ENCODE results near the gene GRAMD1B.

The GRAMD1B gene

GRCh38 chr11:123408619-123409455, 21.2 kb upstream of the GRAMD1B start:
- DNase-seq = no peak

GRCh38 chr11:123409456-123410217, 20.4 kb upstream of the GRAMD1B start:
- no peak for DNase-seq

- DNase-seq = no peak
These were observed 19.9 kb upstream of the GRAMD1B start for GRCh38 chr11:123410218-123410549.

- no peak for DNase-seq
These were observed 16.4 kb upstream of the GRAMD1B start for GRCh38 chr11:123413636-123414035.

GRCh38 chr11:123416566-123416965, 13.5 kb upstream of the GRAMD1B start:
- DNase-seq = no peak

DNA sequence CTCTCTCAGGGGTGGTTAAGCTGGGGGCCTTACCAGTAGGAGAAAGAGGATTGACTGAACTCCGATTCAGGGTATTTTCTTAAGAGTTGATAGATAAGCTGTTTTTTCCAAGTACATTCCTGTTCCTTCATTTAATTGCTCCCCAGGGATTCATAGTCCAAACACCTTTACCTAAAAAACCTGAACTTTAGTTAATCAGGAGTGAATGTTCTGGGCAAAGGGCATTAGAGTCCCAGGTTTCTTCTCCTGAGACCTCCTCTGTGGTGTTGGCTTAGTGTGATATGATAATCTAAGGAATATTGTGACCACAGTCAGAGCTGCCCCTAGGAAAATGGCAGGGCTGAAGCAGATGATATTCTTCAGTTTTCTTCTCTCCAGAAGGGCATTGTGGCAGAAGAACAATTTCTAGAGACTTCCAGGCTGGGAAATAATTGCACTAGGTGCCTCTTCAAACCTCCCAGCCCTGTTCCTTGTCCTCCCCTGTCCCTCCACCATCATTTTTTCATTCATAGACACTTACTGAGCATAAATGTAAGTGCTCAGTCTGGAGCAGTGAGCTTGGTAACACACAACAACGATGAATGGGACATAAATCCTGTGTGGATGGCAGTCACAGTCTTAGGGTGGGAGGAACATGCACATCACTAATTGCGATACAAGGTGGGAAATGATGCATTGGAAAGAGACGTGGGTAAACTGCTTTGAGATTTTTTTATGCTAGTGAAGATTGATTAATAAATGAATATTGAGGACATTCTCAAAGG, 11.5 kb upstream of the GRAMD1B start:
- no peak for DNase-seq

- DNase-seq = no peak
These were observed 10.2 kb upstream of the GRAMD1B start for GRCh38 chr11:123419731-123420452.

- DNase-seq = no peak
These were observed 8.5 kb upstream of the GRAMD1B start for GRCh38 chr11:123421589-123421988.

GRCh38 chr11:123425367-123425766, 4.7 kb upstream of the GRAMD1B start:
- DNase-seq = no peak

DNA sequence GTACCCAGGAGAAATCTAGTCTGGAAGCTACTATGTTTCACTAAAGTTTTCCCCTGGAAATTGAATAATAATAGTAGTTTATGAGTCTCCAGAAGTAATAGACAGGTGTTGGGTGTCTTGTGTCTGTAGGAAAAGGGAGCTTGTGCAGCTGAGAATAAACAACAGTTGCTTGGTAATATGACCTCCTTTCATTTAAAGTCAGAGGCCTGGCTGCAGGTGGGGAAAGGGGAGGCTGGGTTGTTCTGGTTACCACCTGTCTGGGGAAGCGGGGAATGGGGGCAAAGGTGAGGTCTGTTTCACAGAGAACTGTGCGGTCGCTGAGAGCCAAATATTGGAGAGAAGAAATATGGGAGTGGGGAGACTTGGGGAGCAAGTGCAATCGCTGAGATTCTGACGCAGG, 3.3 kb upstream of the GRAMD1B start:
- DNase-seq = no peak

GRCh38 chr11:123427405-123427804, 2.7 kb upstream of the GRAMD1B start:
- no peak for DNase-seq

DNA sequence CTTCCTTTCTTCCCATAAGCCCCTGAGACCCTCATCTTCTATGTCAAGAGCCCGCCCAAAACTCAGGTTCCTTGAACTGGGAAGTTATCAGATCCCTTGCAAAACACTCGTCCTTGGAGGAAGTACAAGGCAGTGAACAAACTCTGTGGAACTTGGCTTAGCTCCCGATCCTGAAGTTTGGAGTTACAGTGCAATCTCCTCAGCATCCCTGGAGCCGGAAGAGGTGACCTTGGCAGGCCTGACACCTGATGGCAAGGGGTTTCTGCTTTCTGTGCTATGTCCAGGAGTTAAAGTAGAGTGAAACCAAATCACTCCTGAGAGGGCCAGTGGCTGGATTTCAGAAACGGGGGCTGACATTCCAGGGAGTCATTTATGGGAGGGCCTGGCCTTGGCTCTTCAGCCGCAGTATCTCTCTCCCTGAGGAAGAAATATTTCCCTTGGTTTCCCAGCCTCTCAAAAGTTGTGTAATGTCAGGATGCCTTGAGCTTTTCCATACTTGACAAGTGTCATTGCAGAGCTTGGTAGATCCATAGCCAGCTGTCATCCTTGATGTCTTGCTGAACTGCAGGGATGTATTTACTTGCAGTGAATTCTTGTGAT, 1.9 kb upstream of the GRAMD1B start:
- DNase-seq = no peak

DNA sequence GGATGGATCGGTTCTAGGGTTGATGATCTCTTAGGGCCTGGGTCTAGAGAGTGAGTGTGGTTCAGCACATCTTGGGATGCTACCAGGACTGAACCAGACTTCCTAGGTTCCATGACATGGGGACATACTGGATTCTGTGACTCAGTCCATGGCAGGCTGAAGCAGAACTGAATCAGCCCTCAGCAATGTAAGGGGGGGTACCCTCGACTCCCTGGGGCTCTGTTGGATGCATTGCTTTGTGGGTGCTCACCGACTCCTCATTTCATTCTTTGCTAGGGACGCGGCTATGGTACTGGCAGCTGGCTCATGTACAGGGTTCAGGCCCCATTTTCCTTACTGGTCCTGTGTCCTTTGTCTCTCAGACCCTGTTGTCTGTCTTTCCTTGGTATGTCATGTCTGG, 733 bp upstream of the GRAMD1B start:
- DNase-seq = no peak

DNA sequence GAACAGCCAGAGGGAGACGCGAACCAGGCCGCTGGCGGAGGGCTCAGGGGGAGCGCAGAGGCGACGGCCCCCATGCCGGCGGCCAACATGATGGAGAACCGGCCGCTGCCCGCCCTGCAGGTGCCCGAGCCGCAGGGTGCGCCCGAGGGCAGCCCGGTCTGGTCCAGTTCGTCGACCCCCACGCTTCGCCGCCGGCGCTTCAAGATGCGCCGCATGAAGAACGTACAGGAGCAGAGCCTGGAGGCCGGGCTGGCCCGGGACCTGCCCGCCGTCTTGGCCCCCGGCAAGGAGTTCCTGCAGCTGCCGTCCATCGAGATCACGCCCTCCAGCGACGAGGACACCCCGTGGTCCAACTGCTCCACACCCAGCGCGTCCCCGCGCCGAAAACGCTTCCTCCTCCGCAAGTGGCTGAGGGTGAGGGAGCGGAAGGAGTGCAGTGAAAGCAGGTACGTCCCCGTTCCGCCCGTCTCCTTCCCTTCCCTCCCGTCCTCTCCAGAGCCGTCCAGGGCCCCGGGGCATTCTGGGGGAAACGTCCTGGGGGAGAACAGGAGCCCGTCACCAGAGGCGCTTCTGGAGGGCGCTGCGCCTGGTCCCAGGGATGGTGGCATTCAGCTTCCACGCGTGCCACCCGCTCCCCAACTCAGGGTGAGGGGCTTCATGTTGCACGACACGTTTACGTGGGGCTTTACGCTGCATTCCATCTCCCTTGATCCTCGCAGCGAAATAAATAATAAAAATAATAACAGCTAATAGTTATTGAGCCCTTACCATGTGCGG, 840 bp downstream of the GRAMD1B start:
- peak in 26 of 56 donors; percentile 5 to 46 (median 18) for DNase-seq

- no peak for DNase-seq
These were observed 1.6 kb downstream of the GRAMD1B start for GRCh38 chr11:123431619-123432018.

- DNase-seq = no peak
These were observed 4.2 kb downstream of the GRAMD1B start for GRCh38 chr11:123434262-123434661.

DNA sequence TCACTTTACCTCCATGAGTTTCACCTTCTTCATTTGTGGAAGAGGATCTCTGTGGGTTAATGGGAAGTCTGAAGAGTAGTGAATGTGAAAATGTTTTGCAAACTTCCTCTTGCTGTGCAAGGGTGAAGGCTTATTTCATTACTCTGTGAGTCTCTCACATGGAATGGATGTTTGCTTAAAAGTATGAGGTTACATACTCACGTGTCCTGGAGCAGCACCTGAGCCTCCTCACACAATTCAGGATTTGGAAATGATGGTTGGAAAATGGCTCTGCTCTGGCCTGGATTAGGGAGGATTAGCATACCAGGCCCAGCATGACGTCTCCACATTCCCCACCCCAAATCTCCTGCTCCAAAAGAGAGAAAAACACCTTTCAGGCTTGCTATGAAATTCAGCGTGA, 4.8 kb downstream of the GRAMD1B start:
- DNase-seq = no peak

DNA sequence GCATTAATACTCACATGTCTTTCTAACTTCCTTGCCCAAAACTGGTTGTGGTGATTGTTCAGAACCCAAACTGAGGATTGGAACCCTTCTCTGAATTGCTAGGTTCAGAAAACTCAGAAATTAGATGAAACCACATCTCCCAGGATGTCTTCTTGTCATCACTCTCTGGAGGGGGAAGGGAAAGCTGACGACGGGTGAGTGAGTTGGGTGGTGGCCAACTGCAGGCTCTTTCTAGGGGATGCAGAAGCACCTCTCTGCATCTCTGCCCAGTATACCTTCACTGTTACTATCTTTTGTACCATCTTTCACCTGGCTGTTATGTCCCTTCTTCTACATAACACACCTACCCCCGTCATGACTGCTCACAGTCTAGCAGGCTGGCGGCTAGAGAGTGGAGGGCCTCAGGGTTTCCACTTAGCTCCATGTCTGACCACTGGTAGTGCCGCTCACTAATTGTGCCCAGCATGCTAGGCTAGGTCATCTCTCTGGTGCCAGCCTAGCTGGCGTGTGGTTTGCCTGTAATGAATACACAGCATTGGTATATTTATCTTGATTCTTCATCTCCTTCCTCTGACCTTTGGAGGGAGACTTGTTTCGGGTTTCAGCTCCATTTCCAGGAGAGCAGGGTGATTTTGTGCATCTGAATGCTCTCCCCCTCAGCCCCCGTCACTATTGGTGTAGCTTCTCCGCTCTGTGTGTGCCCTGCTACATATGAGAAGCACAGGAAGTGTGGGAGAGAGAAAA, 7.3 kb downstream of the GRAMD1B start:
- no peak for DNase-seq

- DNase-seq = no peak
These were observed 8.1 kb downstream of the GRAMD1B start for GRCh38 chr11:123438131-123438627.
